Astrocyte (in vitro differentiated cells and primary cell): ENCODE data around the gene RAPGEF4. TPM values are rescaled to one million over a fixed set of nuclear protein-coding genes. Genes with fewer than 3 reads are reported as not detected.

Experiments
- DNase-seq: peaks from one replicate; pipeline ENCODE4 v3.0.0-alpha.2; 2010; ENCODE audit warnings: low read depth
- FAIRE-seq: peaks from 2 replicates; lab custom pipeline; 2011; peaks lifted over from hg19 to GRCh38; lab: Jason Lieb, UNC
- H2AFZ ChIP-seq: 2 replicates; pipeline ENCODE4 v1.6.0; 2012; ENCODE audit warnings: low read depth, low read length, inconsistent platforms
- H3K27ac ChIP-seq: 2 replicates; pipeline ENCODE4 v1.5.1; 2011; ENCODE audit warnings: low read depth, low read length, inconsistent platforms
- H3K27me3 ChIP-seq: 2 replicates; pipeline ENCODE4 v1.6.0; 2011; ENCODE audit warnings: low read length, inconsistent platforms; ENCODE audit not compliant: insufficient read depth
- H3K36me3 ChIP-seq: 2 replicates; pipeline ENCODE4 v1.5.1; 2011; ENCODE audit warnings: low read length, inconsistent platforms; ENCODE audit not compliant: insufficient read depth
- H3K4me1 ChIP-seq: 2 replicates; pipeline ENCODE4 v1.5.1; 2011; ENCODE audit warnings: low read length, inconsistent platforms; ENCODE audit not compliant: insufficient read depth
- H3K4me2 ChIP-seq: 2 replicates; pipeline ENCODE4 v1.6.0; 2012; ENCODE audit warnings: low read length, inconsistent platforms
- H3K4me3 ChIP-seq: 2 replicates; pipeline ENCODE4 v1.5.1; 2011; ENCODE audit warnings: low read depth, mild to moderate bottlenecking, low read length, inconsistent platforms; ENCODE audit not compliant: insufficient read depth
- H3K79me2 ChIP-seq: 2 replicates; pipeline ENCODE4 v1.6.0; 2012; ENCODE audit warnings: mild to moderate bottlenecking, low read length, inconsistent platforms; ENCODE audit not compliant: insufficient read depth
- H3K9ac ChIP-seq: 2 replicates; pipeline ENCODE4 v1.6.0; 2012; ENCODE audit warnings: mild to moderate bottlenecking, low read length, inconsistent platforms
- H3K9me3 ChIP-seq: 2 replicates; pipeline ENCODE4 v1.5.1; 2012; ENCODE audit warnings: low read depth, mild to moderate bottlenecking, low read length, inconsistent platforms; ENCODE audit not compliant: insufficient read depth
- H4K20me1 ChIP-seq: 2 replicates; pipeline ENCODE4 v1.6.0; 2012; ENCODE audit warnings: low read length, inconsistent platforms; ENCODE audit not compliant: insufficient read depth
- H3K27ac Mint-ChIP-seq: one replicate; pipeline ENCODE4 v1.8.0; 2021; ENCODE audit warnings: mild to moderate bottlenecking, mixed read lengths; ENCODE audit not compliant: unreplicated experiment
- H3K27me3 Mint-ChIP-seq: one replicate; pipeline ENCODE4 v1.8.0; 2021; ENCODE audit warnings: low read depth, mixed read lengths; ENCODE audit not compliant: unreplicated experiment
- H3K36me3 Mint-ChIP-seq: one replicate; pipeline ENCODE4 v1.8.0; 2021; ENCODE audit warnings: low read depth, mixed read lengths; ENCODE audit not compliant: unreplicated experiment
- H3K4me1 Mint-ChIP-seq: one replicate; pipeline ENCODE4 v1.8.0; 2021; ENCODE audit warnings: low read depth, mixed read lengths; ENCODE audit not compliant: unreplicated experiment
- H3K4me3 Mint-ChIP-seq: one replicate; pipeline ENCODE4 v1.8.0; 2021; ENCODE audit warnings: mild to moderate bottlenecking, moderate library complexity, mixed read lengths; ENCODE audit not compliant: unreplicated experiment
- H3K9me3 Mint-ChIP-seq: one replicate; pipeline ENCODE4 v1.8.0; 2021; ENCODE audit warnings: mild to moderate bottlenecking, mixed read lengths; ENCODE audit not compliant: unreplicated experiment
- CTCF ChIP-seq: IDR thresholded peaks from 2 replicates; pipeline ENCODE4 v1.5.1; 2011; ENCODE audit warnings: low read depth, mild to moderate bottlenecking, inconsistent platforms, low read length, moderate library complexity; ENCODE audit not compliant: insufficient read depth
- EZH2 ChIP-seq: IDR thresholded peaks from 2 replicates; pipeline ENCODE4 v1.6.1; 2012; ENCODE audit warnings: mild to moderate bottlenecking, low read length, inconsistent platforms; ENCODE audit not compliant: insufficient read depth
- total RNA-seq: library from RNA; stranded (reverse); gene quantifications from 2 replicates; pipeline ENCODE4 v1.2.1, GENCODE V29; 2021

Gene RAPGEF4
- total RNA-seq, 1 donor from 2014 or later: 1.1 TPM

- Histone ChIP-seq H3K27me3 (no peaks in the 10 kb centered on the region), H3K4me1 (peaks cover 6% of the 10 kb centered on the region), H3K27ac (no peak overlapping the region), H3K36me3 (no peaks in the 10 kb centered on the region), H2AFZ (no peak overlapping the region), H3K79me2 (no peaks in the 10 kb centered on the region), H3K4me3 (no peak overlapping the region), H3K9me3 (no peaks in the 10 kb centered on the region), H3K4me2 (no peak overlapping the region), H3K9ac (no peak overlapping the region), H4K20me1 (no peaks in the 10 kb centered on the region)
- DNase-seq (no peak), FAIRE-seq (no peak)
- H3K27me3 Mint-ChIP-seq: no peaks in the 10 kb centered on the region
- no peak overlapping the region for H3K27ac Mint-ChIP-seq
- H3K4me3 Mint-ChIP-seq: no peak overlapping the region
- H3K9me3 Mint-ChIP-seq: peaks cover 2% of the 10 kb centered on the region
- no peaks in the 10 kb centered on the region for H3K36me3 Mint-ChIP-seq
- peaks cover 19% of the 10 kb centered on the region for H3K4me1 Mint-ChIP-seq
- no peak for TF ChIP-seq EZH2
- TF ChIP-seq CTCF: no peak
Measured at GRCh38 chr2:173043476-173043875, 307.8 kb downstream of the RAPGEF4 start.

GRCh38 chr2:173043897-173044519 is 308.4 kb downstream of the RAPGEF4 start:
- Histone ChIP-seq H3K9ac (no peak overlapping the region), H3K9me3 (no peaks in the 10 kb centered on the region), H3K4me3 (no peak overlapping the region), H3K27ac (no peak overlapping the region), H3K79me2 (no peaks in the 10 kb centered on the region), H3K4me1 (peaks cover 9% of the 10 kb centered on the region), H4K20me1 (no peaks in the 10 kb centered on the region), H3K27me3 (no peaks in the 10 kb centered on the region), H2AFZ (no peak overlapping the region), H3K36me3 (no peaks in the 10 kb centered on the region), H3K4me2 (no peak overlapping the region)
- no peaks in the 10 kb centered on the region for H3K27me3 Mint-ChIP-seq
- DNase-seq (no peak), FAIRE-seq (no peak)
- H3K4me1 Mint-ChIP-seq: peaks cover 24% of the 10 kb centered on the region
- peak overlapping the region; percentile 36 for H3K27ac Mint-ChIP-seq
- TF ChIP-seq EZH2 (no peak), CTCF (no peak)
- H3K36me3 Mint-ChIP-seq: no peaks in the 10 kb centered on the region
- no peak overlapping the region for H3K4me3 Mint-ChIP-seq
- H3K9me3 Mint-ChIP-seq: peaks cover 2% of the 10 kb centered on the region

- FAIRE-seq: no peak
- no peak overlapping the region for H3K4me2 ChIP-seq
- TF ChIP-seq CTCF (no peak), EZH2 (no peak)
- Mint-ChIP-seq H3K4me1 (peaks cover 30% of the 10 kb centered on the region), H3K9me3 (peaks cover 2% of the 10 kb centered on the region), H3K4me3 (no peak overlapping the region), H3K27me3 (no peaks in the 10 kb centered on the region), H3K36me3 (no peaks in the 10 kb centered on the region), H3K27ac (peak overlapping the region; percentile 36)
- H3K36me3 ChIP-seq: no peaks in the 10 kb centered on the region
- no peak overlapping the region for H2AFZ ChIP-seq
- H3K4me3 ChIP-seq: no peak overlapping the region
- H3K79me2 ChIP-seq: no peaks in the 10 kb centered on the region
- DNase-seq: no peak
- H3K27ac ChIP-seq: no peak overlapping the region
- no peaks in the 10 kb centered on the region for H3K9me3 ChIP-seq
- no peaks in the 10 kb centered on the region for H3K27me3 ChIP-seq
- no peaks in the 10 kb centered on the region for H4K20me1 ChIP-seq
- no peak overlapping the region for H3K9ac ChIP-seq
- peaks cover 13% of the 10 kb centered on the region for H3K4me1 ChIP-seq
Measured at GRCh38 chr2:173044686-173045085, 309.0 kb downstream of the RAPGEF4 start.
